IMR-90 (cell line): ENCODE results near the gene EVPL. TPM values are rescaled to one million over a fixed set of nuclear protein-coding genes. Genes with fewer than 3 reads are reported as not detected.
"Not testable (repeated sequence)": the region's sequence is repeated elsewhere in the genome, so short reads cannot be mapped to it uniquely, and the experiment has no call there.

ENCODE experiments used
- ATAC-seq: fragments of 200-7000 bp; cut with Tn5 transposase; 2 replicates; pipeline ENCODE4 v1.9.1; 2020; ENCODE audit warnings: low read depth, mild to moderate bottlenecking, moderate library complexity
- BruUV-seq: library from RNA; stranded (reverse); fragments of 400-500 nt; replicated peaks from 2 replicates; lab custom pipeline; 2021; lab: Mats Ljungman, UMichigan
- CTCF ChIA-PET: fragments of 300-600 bp; formaldehyde crosslinking; extraction: SDS; loops from one replicate; lab custom pipeline; 2021; ENCODE audit warnings: antibody characterized with exemption; lab: Yijun Ruan, JAX
- POLR2A ChIA-PET: fragments of 300-600 bp; sonication (Branson Sonifier 250); formaldehyde crosslinking; loops from one replicate; lab custom pipeline; 2022; ENCODE audit warnings: antibody characterized with exemption; ENCODE audit not compliant: unreplicated experiment; lab: Charles Lee
- DNase-seq: peaks from one replicate; pipeline ENCODE4 v3.0.0; 2013
- H2AFZ ChIP-seq: replicated peaks from 2 replicates; pipeline ENCODE3; 2013; ENCODE audit warnings: low read length, mild to moderate bottlenecking; ENCODE audit not compliant: poor library complexity
- H2AK5ac ChIP-seq: 2 replicates; pipeline ENCODE4 v1.6.1; 2013; ENCODE audit warnings: low read depth, low read length, inconsistent platforms
- H2AK9ac ChIP-seq: replicated peaks from 2 replicates; pipeline ENCODE3; 2013; ENCODE audit warnings: mild to moderate bottlenecking, low read depth, low read length, moderate library complexity; ENCODE audit not compliant: poor library complexity
- H2BK120ac ChIP-seq: 2 replicates; pipeline ENCODE4 v1.6.1; 2013; ENCODE audit warnings: low read depth, low read length, inconsistent platforms
- H2BK15ac ChIP-seq: 3 replicates; pipeline ENCODE4 v1.6.1; 2013; ENCODE audit warnings: low read depth, low read length, inconsistent platforms
- H2BK20ac ChIP-seq: 2 replicates; pipeline ENCODE4 v1.6.1; 2013; ENCODE audit warnings: low read depth, mild to moderate bottlenecking, inconsistent platforms, low read length, moderate library complexity
- H2BK5ac ChIP-seq: 2 replicates; pipeline ENCODE4 v1.6.1; 2013; ENCODE audit warnings: mild to moderate bottlenecking, low read depth, low read length, inconsistent platforms; ENCODE audit not compliant: poor library complexity, severe bottlenecking
- H3K14ac ChIP-seq: replicated peaks from 2 replicates; pipeline ENCODE4 v1.6.1; 2013; ENCODE audit warnings: low read depth, low read length, inconsistent platforms
- H3K18ac ChIP-seq: 2 replicates; pipeline ENCODE4 v1.6.1; 2013; ENCODE audit warnings: low read depth, low read length, control low read depth
- H3K23ac ChIP-seq: 2 replicates; pipeline ENCODE4 v1.6.1; 2013; ENCODE audit warnings: low read depth, low read length, inconsistent platforms
- H3K27ac ChIP-seq: 2 replicates; pipeline ENCODE4 v1.5.1; 2013; ENCODE audit warnings: mild to moderate bottlenecking, control low read depth, low read length; ENCODE audit not compliant: insufficient read depth
- H3K27me3 ChIP-seq: 2 replicates; pipeline ENCODE4 v1.6.1; 2013; ENCODE audit warnings: low read length; ENCODE audit not compliant: control insufficient read depth, insufficient read depth
- H3K36me3 ChIP-seq: 2 replicates; pipeline ENCODE4 v1.6.1; 2013; ENCODE audit warnings: low read length, mixed read lengths; ENCODE audit not compliant: control insufficient read depth, insufficient read depth
- H3K4ac ChIP-seq: 2 replicates; pipeline ENCODE4 v1.6.1; 2013; ENCODE audit warnings: low read depth, low read length, inconsistent platforms
- H3K4me1 ChIP-seq: 2 replicates; pipeline ENCODE4 v1.6.1; 2013; ENCODE audit warnings: low read length, mixed read lengths; ENCODE audit not compliant: control insufficient read depth, insufficient read depth
- H3K4me2 ChIP-seq: 2 replicates; pipeline ENCODE4 v1.6.1; 2013; ENCODE audit warnings: low read depth, mild to moderate bottlenecking, control low read depth, low read length, moderate library complexity
- H3K4me3 ChIP-seq: 2 replicates; pipeline ENCODE4 v1.5.1; 2013; ENCODE audit warnings: low read depth, mild to moderate bottlenecking, control low read depth, low read length, moderate library complexity; ENCODE audit not compliant: insufficient read depth
- H3K56ac ChIP-seq: 2 replicates; pipeline ENCODE4 v1.6.1; 2013; ENCODE audit warnings: low read length, inconsistent platforms; ENCODE audit not compliant: insufficient read depth; ENCODE audit errors: extremely low read depth
- H3K79me1 ChIP-seq, 2 experiments: 2 replicates each; pipeline ENCODE4 v1.6.1; 2013; ENCODE audit warnings: low read length in 2 of 2, inconsistent platforms in 1 of 2, low read depth in 1 of 2
- H3K9ac ChIP-seq: 2 replicates; pipeline ENCODE4 v1.6.1; 2013; ENCODE audit warnings: low read depth, low read length, control low read depth
- H3K9me1 ChIP-seq: 2 replicates; pipeline ENCODE4 v1.6.1; 2013; ENCODE audit warnings: low read length, inconsistent platforms; ENCODE audit not compliant: insufficient read depth
- H3K9me3 ChIP-seq: 2 replicates; pipeline ENCODE4 v1.6.1; 2013; ENCODE audit warnings: low read length; ENCODE audit not compliant: control insufficient read depth, insufficient read depth
- H4K20me1 ChIP-seq: 2 replicates; pipeline ENCODE4 v1.6.1; 2013; ENCODE audit warnings: low read length, inconsistent platforms; ENCODE audit not compliant: insufficient read depth
- H4K5ac ChIP-seq: 2 replicates; pipeline ENCODE4 v1.6.1; 2013; ENCODE audit warnings: mild to moderate bottlenecking, low read depth, low read length, control low read depth
- H4K8ac ChIP-seq, 2 experiments: 2 replicates each; pipeline ENCODE4 v1.6.1; 2013; ENCODE audit warnings: low read depth in 2 of 2, low read length in 2 of 2, control low read depth in 1 of 2, inconsistent platforms in 1 of 2
- H4K91ac ChIP-seq: 2 replicates; pipeline ENCODE4 v1.6.1; 2013; ENCODE audit warnings: low read depth, low read length, inconsistent platforms; ENCODE audit not compliant: insufficient read depth
- WGBS, 2 experiments: methylation state at CpG; one replicate each; pipeline versions ENCODE4 v1.1.5 to v1.1.7; 2013; ENCODE audit warnings: missing lambda C conversion rate in 2 of 2; ENCODE audit not compliant: insufficient read length in 1 of 2; ENCODE audit errors: extremely low coverage in 2 of 2; 5-methylcytosine and 5-hydroxymethylcytosine counted together
- dilution Hi-C: fragments of 300-500 bp; cut with HindIII; formaldehyde crosslinking; loops from one replicate; pipeline ENCODE4 v1.14.3; 2018; ENCODE audit warnings: low sequenced_read_pairs; ENCODE audit not compliant: unreplicated experiment
- in situ Hi-C: fragments of 300-500 bp; cut with MboI; formaldehyde crosslinking; loops from 3 replicates; pipeline ENCODE4 v1.14.3; 2019; ENCODE audit warnings: low sequenced_read_pairs, inconsistent platforms, mixed read lengths
- intact Hi-C: fragments of 100-400 bp; cut with micrococcal nuclease; formaldehyde crosslinking; loops from 2 replicates; pipeline ENCODE4 v1.10.0; 2022
- polyA plus RNA-seq, 3 experiments: library from polyadenylated mRNA; depleted of rRNA; stranded (reverse); fragments of >200 nt; gene quantifications; 2 replicates each; pipeline ENCODE4 v1.2.3, GENCODE V29; 2012; ENCODE audit warnings: low replicate concordance in 1 of 3
- total RNA-seq: library from RNA; depleted of rRNA; stranded (reverse); fragments of >200 nt; gene quantifications from 2 replicates; pipeline ENCODE4 v1.2.3, GENCODE V29; 2012

EVPL gene
- total and polyA plus RNA-seq, 2 of the 4 experiments (the other 2 are of a cell fraction) = not detected

GRCh38 chr17:75969044-75969443 is 58.1 kb downstream of the EVPL start:
- H3K9me1 ChIP-seq, H3K27me3 ChIP-seq, H2AK5ac ChIP-seq, POLR2A ChIA-PET, H4K5ac ChIP-seq, intact Hi-C loops, H2BK20ac ChIP-seq, CTCF ChIA-PET, H3K4me3 ChIP-seq, H3K27ac ChIP-seq, H3K23ac ChIP-seq, H3K4ac ChIP-seq, H3K14ac ChIP-seq, in situ Hi-C loops, BruUV-seq, H2BK120ac ChIP-seq, H2AFZ ChIP-seq, dilution Hi-C loops, H3K4me1 ChIP-seq, H3K18ac ChIP-seq, H2AK9ac ChIP-seq, ATAC-seq, H3K9me3 ChIP-seq, H2BK15ac ChIP-seq, DNase-seq, H4K91ac ChIP-seq, H3K4me2 ChIP-seq, H3K9ac ChIP-seq, H3K56ac ChIP-seq, H2BK5ac ChIP-seq, H4K8ac ChIP-seq: not testable (repeated sequence)
- peaks cover 13 to 44% of the 10 kb centered on the region in 2 experiments for H3K79me1 ChIP-seq
- peaks cover 13% of the 10 kb centered on the region for H3K36me3 ChIP-seq
- H4K20me1 ChIP-seq = peaks cover 16% of the 10 kb centered on the region; the same call in 1 of the 2 replicates
- WGBS, 2 experiments = no CpG with 5 or more reads among the region's 10 CpGs
